ENCODE results near the gene TTLL11. TPM values are rescaled to one million over a fixed set of nuclear protein-coding genes. Genes with fewer than 3 reads are reported as not detected.

TTLL11 gene
- total and polyA plus RNA-seq, 5 donors from 2014 or later, result 2.0 to 6.1 (median 3.5) TPM

DNA sequence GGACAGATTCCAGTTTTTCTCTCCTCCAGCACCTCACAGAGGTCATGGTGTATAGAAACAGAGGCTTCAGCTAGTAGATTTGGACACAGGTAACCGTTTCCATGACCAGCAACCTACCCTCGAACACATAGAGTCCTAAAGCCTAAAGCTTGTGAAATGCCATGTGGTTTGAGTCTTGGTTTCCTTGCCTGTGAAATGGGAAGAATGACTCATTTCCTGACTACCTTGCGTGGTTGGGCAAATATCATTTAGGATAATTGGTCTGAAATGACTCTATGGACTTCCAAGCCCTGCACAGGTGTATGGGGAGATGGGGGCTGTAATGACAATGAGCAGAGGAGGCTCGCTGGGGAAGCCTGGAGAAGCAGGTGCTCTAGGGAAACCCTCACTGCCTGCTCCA is 134.6 kb downstream of the TTLL11 start:
- ATAC-seq (ENCODE audit: low read depth in 2 of 2) (no peak), DNase-seq (no peak)
- Mint-ChIP-seq H3K27me3 (peaks cover 5% of the 10 kb centered on the region), H3K36me3 (peaks cover 5% of the 10 kb centered on the region), H3K4me1 (no peaks in the 10 kb centered on the region), H3K9me3 (no peaks in the 10 kb centered on the region), H3K27ac (no peak overlapping the region), H3K4me3 (no peak overlapping the region)
- no peaks in the 10 kb centered on the region for H3K4me1 ChIP-seq (ENCODE audit: control insufficient read depth, insufficient read depth, low read length, poor library complexity, severe bottlenecking)
- H3K27ac ChIP-seq (ENCODE audit: insufficient read depth, low read length, poor library complexity, severe bottlenecking), result no peak overlapping the region
- no peak overlapping the region for H3K4me3 ChIP-seq (ENCODE audit: low read depth, low read length)
- H3K9me3 ChIP-seq (ENCODE audit: control insufficient read depth in 2 of 2, low read length in 2 of 2), result no peaks in the 10 kb centered on the region
- no peaks in the 10 kb centered on the region for H3K27me3 ChIP-seq (ENCODE audit: control insufficient read depth, insufficient read depth, low read length)
- no peaks in the 10 kb centered on the region for H3K36me3 ChIP-seq (ENCODE audit: control insufficient read depth, insufficient read depth, low read length)

DNA sequence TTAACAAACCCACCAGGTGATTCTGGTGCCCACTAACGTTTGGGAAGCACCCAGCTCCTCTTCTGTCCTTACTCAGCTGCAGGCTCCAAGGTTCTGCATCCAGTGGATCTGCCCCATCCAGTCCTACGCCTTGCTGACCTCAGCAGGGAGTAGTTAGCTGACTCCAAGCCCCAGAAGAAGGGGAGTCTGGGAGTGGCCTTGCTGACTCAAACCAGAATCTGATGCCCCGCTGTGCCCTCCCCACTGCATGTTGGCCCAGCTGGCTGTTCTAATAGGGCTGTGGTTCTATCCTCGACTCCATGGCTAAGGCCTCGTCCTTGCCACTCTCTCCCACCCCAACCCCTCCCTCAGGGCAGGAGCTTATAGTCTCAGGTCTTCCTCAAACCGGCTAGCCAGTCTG is 136.3 kb downstream of the TTLL11 start:
- no peaks in the 10 kb centered on the region for H3K4me1 ChIP-seq (ENCODE audit: control insufficient read depth, insufficient read depth, low read length, poor library complexity, severe bottlenecking)
- H3K27me3 Mint-ChIP-seq, result peaks cover 5% of the 10 kb centered on the region
- no peak for DNase-seq
- H3K27me3 ChIP-seq (ENCODE audit: control insufficient read depth, insufficient read depth, low read length), result no peaks in the 10 kb centered on the region
- H3K4me1 Mint-ChIP-seq, result no peaks in the 10 kb centered on the region
- peaks cover 10% of the 10 kb centered on the region for H3K36me3 Mint-ChIP-seq
- no peak overlapping the region for H3K4me3 ChIP-seq (ENCODE audit: low read depth, low read length)
- no peak overlapping the region for H3K27ac ChIP-seq (ENCODE audit: insufficient read depth, low read length, poor library complexity, severe bottlenecking)
- no peak overlapping the region for H3K4me3 Mint-ChIP-seq
- H3K9me3 ChIP-seq (ENCODE audit: control insufficient read depth in 2 of 2, low read length in 2 of 2), result no peaks in the 10 kb centered on the region
- no peaks in the 10 kb centered on the region for H3K36me3 ChIP-seq (ENCODE audit: control insufficient read depth, insufficient read depth, low read length)
- no peaks in the 10 kb centered on the region for H3K9me3 Mint-ChIP-seq
- no peak for ATAC-seq (ENCODE audit: low read depth in 2 of 2)
- no peak overlapping the region for H3K27ac Mint-ChIP-seq

DNA sequence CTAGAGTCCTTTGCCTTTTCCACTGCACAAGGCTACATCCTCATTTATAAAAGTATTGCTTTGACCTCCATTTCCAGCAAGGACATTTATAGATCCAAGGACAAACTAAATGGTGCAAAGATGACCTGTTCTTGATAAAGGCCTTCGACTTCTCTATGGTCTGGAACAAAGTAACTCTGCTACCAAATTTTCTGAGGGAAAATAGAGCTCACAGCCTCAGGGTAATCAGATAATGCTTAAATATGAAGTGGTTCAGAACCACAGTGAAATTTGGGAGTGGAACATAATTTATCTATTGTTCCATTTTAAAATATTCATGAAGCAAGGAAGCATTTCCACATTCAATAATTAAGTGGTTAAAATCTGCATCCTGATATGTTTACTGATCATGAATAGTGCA is 137.5 kb downstream of the TTLL11 start:
- Histone ChIP-seq H3K36me3 (ENCODE audit: control insufficient read depth, insufficient read depth, low read length) (no peaks in the 10 kb centered on the region), H3K4me1 (ENCODE audit: control insufficient read depth, insufficient read depth, low read length, poor library complexity, severe bottlenecking) (no peaks in the 10 kb centered on the region), H3K27ac (ENCODE audit: insufficient read depth, low read length, poor library complexity, severe bottlenecking) (no peak overlapping the region), H3K9me3 (ENCODE audit: control insufficient read depth in 2 of 2, low read length in 2 of 2) (no peaks in the 10 kb centered on the region), H3K27me3 (ENCODE audit: control insufficient read depth, insufficient read depth, low read length) (no peaks in the 10 kb centered on the region), H3K4me3 (ENCODE audit: low read depth, low read length) (no peak overlapping the region)
- H3K9me3 Mint-ChIP-seq, result no peaks in the 10 kb centered on the region
- H3K27ac Mint-ChIP-seq, result no peak overlapping the region
- no peak overlapping the region for H3K4me3 Mint-ChIP-seq
- H3K27me3 Mint-ChIP-seq, result peaks cover 5% of the 10 kb centered on the region
- peaks cover 5% of the 10 kb centered on the region for H3K36me3 Mint-ChIP-seq
- no peak for DNase-seq
- ATAC-seq (ENCODE audit: low read depth in 2 of 2), result no peak
- no peaks in the 10 kb centered on the region for H3K4me1 Mint-ChIP-seq

DNA sequence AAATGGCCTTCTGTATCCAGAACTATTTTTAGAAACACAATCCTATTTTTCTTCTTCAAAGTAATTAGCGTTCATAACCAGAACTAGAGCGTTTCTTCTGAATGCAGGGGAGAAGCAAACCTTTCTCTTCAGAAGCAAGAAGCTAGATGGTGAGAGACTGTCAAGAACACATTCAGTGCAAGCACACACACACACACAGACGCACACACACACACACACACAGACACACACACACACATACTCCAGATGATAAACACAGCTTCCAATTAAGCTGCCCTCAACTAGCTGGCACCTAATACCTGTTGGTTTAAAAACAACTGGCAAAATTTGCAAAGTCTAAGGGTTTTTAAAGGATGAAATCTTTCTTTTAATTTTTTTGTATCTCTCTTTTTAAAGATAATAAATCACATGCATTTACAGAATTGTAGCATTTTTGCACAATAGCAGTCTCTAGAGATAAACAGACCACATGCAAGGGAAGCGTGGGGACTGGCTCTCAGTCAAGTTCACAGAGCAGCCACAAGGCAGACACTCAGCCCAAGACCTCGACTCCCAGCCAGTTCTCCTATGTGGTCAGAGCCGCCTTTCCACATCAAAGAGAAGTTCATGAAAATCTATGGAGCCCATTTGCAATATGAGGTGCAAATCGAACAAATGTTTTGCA is 138.5 kb downstream of the TTLL11 start:
- Mint-ChIP-seq H3K9me3 (no peaks in the 10 kb centered on the region), H3K4me1 (no peaks in the 10 kb centered on the region), H3K27ac (no peak overlapping the region), H3K27me3 (no peaks in the 10 kb centered on the region), H3K4me3 (no peak overlapping the region), H3K36me3 (peaks cover 5% of the 10 kb centered on the region)
- Histone ChIP-seq H3K9me3 (ENCODE audit: control insufficient read depth in 2 of 2, low read length in 2 of 2) (no peaks in the 10 kb centered on the region), H3K4me3 (ENCODE audit: low read depth, low read length) (no peak overlapping the region), H3K27ac (ENCODE audit: insufficient read depth, low read length, poor library complexity, severe bottlenecking) (no peak overlapping the region), H3K27me3 (ENCODE audit: control insufficient read depth, insufficient read depth, low read length) (no peaks in the 10 kb centered on the region), H3K36me3 (ENCODE audit: control insufficient read depth, insufficient read depth, low read length) (no peaks in the 10 kb centered on the region), H3K4me1 (ENCODE audit: control insufficient read depth, insufficient read depth, low read length, poor library complexity, severe bottlenecking) (no peaks in the 10 kb centered on the region)
- DNase-seq, result no peak
- no peak for ATAC-seq (ENCODE audit: low read depth in 2 of 2)

DNA sequence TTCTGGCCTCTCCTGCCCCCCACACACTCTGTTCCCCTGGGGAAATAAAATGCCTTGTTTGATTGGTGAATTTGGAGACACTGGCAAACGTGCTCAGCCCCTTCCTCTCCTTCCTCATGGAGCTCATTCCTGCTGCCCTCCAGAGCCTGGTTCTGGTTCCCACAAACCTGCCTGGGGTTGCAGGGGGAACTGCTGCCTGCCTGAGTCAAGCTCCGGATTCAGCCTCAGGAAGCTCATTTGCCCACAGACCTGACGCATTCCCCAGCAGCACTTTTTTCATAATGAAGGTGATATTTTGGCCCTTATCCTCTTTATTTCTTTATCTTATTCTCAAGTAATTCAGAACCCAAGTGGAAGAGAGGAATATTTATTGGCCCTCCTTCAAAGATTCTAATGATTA is 140.5 kb downstream of the TTLL11 start:
- Mint-ChIP-seq H3K9me3 (no peaks in the 10 kb centered on the region), H3K4me1 (no peaks in the 10 kb centered on the region)
- no peak overlapping the region for H3K27ac ChIP-seq (ENCODE audit: insufficient read depth, low read length, poor library complexity, severe bottlenecking)

DNA sequence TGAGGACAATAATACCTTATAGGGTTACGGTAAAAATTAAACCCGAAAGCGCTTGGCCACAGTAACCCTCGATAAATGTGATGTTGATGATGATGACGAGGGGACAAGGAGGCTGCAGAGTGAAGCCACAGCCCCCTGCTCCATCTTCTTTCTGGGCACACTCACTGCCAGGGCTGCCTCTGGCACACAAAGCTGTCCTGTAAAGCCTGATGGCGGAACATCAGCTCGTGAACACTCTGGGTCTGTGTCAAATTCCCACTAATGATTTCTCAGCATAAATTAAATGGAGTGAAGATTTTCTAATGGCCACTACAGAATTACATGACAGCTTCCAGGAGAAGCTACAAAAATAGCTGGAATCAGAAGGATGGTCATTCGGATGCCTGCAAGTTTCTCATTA is 142.2 kb downstream of the TTLL11 start:
- Mint-ChIP-seq H3K4me1 (no peaks in the 10 kb centered on the region), H3K9me3 (no peaks in the 10 kb centered on the region), H3K36me3 (peaks cover 5% of the 10 kb centered on the region), H3K4me3 (no peak overlapping the region), H3K27me3 (no peaks in the 10 kb centered on the region), H3K27ac (no peak overlapping the region)
- H3K4me3 ChIP-seq (ENCODE audit: low read depth, low read length), result no peak overlapping the region
- no peak for ATAC-seq (ENCODE audit: low read depth in 2 of 2)
- DNase-seq, result no peak
- no peaks in the 10 kb centered on the region for H3K9me3 ChIP-seq (ENCODE audit: control insufficient read depth in 2 of 2, low read length in 2 of 2)
- H3K36me3 ChIP-seq (ENCODE audit: control insufficient read depth, insufficient read depth, low read length), result no peaks in the 10 kb centered on the region
- H3K27ac ChIP-seq (ENCODE audit: insufficient read depth, low read length, poor library complexity, severe bottlenecking), result no peak overlapping the region
- H3K27me3 ChIP-seq (ENCODE audit: control insufficient read depth, insufficient read depth, low read length), result no peaks in the 10 kb centered on the region
- no peaks in the 10 kb centered on the region for H3K4me1 ChIP-seq (ENCODE audit: control insufficient read depth, insufficient read depth, low read length, poor library complexity, severe bottlenecking)

More for the DNA sequence above, 140.5 kb downstream of the TTLL11 start:
- Histone ChIP-seq H3K9me3 (ENCODE audit: control insufficient read depth in 2 of 2, low read length in 2 of 2) (no peaks in the 10 kb centered on the region), H3K4me3 (ENCODE audit: low read depth, low read length) (no peak overlapping the region), H3K4me1 (ENCODE audit: control insufficient read depth, insufficient read depth, low read length, poor library complexity, severe bottlenecking) (no peaks in the 10 kb centered on the region), H3K36me3 (ENCODE audit: control insufficient read depth, insufficient read depth, low read length) (no peaks in the 10 kb centered on the region), H3K27me3 (ENCODE audit: control insufficient read depth, insufficient read depth, low read length) (no peaks in the 10 kb centered on the region)
- Mint-ChIP-seq H3K27me3 (no peaks in the 10 kb centered on the region), H3K27ac (no peak overlapping the region), H3K4me3 (no peak overlapping the region), H3K36me3 (peaks cover 5% of the 10 kb centered on the region)
- ATAC-seq (ENCODE audit: low read depth in 2 of 2), result no peak
- no peak for DNase-seq

DNA sequence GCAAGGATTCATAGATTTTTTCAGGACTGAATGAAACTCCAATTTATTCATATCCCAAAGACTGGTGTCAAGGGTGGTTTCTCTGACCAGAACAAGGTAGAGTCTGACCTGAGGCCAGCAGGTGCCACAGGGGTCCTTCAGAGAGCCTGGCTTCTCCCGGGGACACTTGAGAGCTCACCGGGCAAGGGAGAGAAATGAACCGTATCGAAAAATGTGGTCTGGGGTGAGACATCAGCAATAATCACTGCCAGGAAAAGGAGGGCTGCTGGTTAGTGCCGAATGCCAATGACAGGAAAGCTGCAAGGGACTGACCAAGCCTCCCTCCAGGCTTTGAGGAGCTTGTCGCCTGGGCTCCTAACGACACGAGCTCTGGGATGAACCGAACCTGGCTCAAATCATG is 142.7 kb downstream of the TTLL11 start:
- no peak overlapping the region for H3K27ac ChIP-seq (ENCODE audit: insufficient read depth, low read length, poor library complexity, severe bottlenecking)
- no peaks in the 10 kb centered on the region for H3K4me1 ChIP-seq (ENCODE audit: control insufficient read depth, insufficient read depth, low read length, poor library complexity, severe bottlenecking)
- no peaks in the 10 kb centered on the region for H3K36me3 ChIP-seq (ENCODE audit: control insufficient read depth, insufficient read depth, low read length)
- H3K9me3 ChIP-seq (ENCODE audit: control insufficient read depth in 2 of 2, low read length in 2 of 2), result no peaks in the 10 kb centered on the region
- no peak overlapping the region for H3K4me3 ChIP-seq (ENCODE audit: low read depth, low read length)
- Mint-ChIP-seq H3K4me3 (no peak overlapping the region), H3K27ac (peak overlapping the region in 1 of 3 donors; percentile 54), H3K9me3 (no peaks in the 10 kb centered on the region), H3K27me3 (no peaks in the 10 kb centered on the region), H3K4me1 (no peaks in the 10 kb centered on the region), H3K36me3 (peaks cover 5% of the 10 kb centered on the region)
- DNase-seq (no peak), ATAC-seq (ENCODE audit: low read depth in 2 of 2) (no peak)
- no peaks in the 10 kb centered on the region for H3K27me3 ChIP-seq (ENCODE audit: control insufficient read depth, insufficient read depth, low read length)

DNA sequence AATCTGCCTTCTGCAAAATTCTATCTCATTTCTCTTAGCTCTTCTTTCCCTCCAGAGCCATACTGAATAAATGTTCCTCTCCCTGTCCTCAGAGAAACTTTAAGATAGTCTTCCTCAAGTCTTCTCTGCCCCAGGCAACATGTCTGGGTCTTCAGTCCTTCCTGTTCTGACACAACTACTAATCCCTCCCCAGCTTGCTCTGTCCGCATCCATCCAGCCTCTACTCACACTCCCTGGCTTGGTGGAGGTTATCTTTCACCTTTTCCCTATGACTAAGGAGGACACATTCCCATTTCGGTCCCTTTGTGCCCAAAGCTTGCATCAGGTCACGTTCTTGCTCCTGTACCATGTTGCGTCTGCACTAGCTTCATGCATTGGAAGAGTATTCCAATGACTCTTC is 143.3 kb downstream of the TTLL11 start:
- no peaks in the 10 kb centered on the region for H3K27me3 ChIP-seq (ENCODE audit: control insufficient read depth, insufficient read depth, low read length)
- DNase-seq (no peak), ATAC-seq (ENCODE audit: low read depth in 2 of 2) (no peak)
- H3K27ac ChIP-seq (ENCODE audit: insufficient read depth, low read length, poor library complexity, severe bottlenecking), result no peak overlapping the region
- H3K4me1 Mint-ChIP-seq, result no peaks in the 10 kb centered on the region
- peaks cover 5% of the 10 kb centered on the region for H3K36me3 Mint-ChIP-seq
- H3K27ac Mint-ChIP-seq, result peak overlapping the region in 1 of 3 donors; percentile 54
- H3K4me1 ChIP-seq (ENCODE audit: control insufficient read depth, insufficient read depth, low read length, poor library complexity, severe bottlenecking), result no peaks in the 10 kb centered on the region
- H3K27me3 Mint-ChIP-seq, result no peaks in the 10 kb centered on the region
- H3K4me3 ChIP-seq (ENCODE audit: low read depth, low read length), result no peak overlapping the region
- H3K9me3 ChIP-seq (ENCODE audit: control insufficient read depth in 2 of 2, low read length in 2 of 2), result no peaks in the 10 kb centered on the region
- H3K9me3 Mint-ChIP-seq, result no peaks in the 10 kb centered on the region
- H3K4me3 Mint-ChIP-seq, result no peak overlapping the region
- no peaks in the 10 kb centered on the region for H3K36me3 ChIP-seq (ENCODE audit: control insufficient read depth, insufficient read depth, low read length)

Data from CD4-positive, CD25-positive, alpha-beta regulatory T cell (primary cell).